Neural progenitor cell (in vitro differentiated cells): ENCODE measurements around the gene BTBD9. TPM values are rescaled to one million over a fixed set of nuclear protein-coding genes. Genes with fewer than 3 reads are reported as not detected.

Experiments
- DNase-seq: peaks from one replicate; pipeline ENCODE4 v3.0.0-alpha.2; 2016; ENCODE audit warnings: low spot score
- H2AFZ ChIP-seq: fragments of 200-600 bp; sonication (generic); replicated peaks from 2 replicates; pipeline ENCODE4 v1.6.1; 2016; ENCODE audit warnings: antibody characterized with exemption
- H3F3A ChIP-seq: fragments of 200-600 bp; sonication (generic); 2 replicates; pipeline ENCODE4 v1.6.1; 2016; ENCODE audit warnings: antibody characterized with exemption, low read depth
- H3K27ac ChIP-seq: fragments of 200-600 bp; sonication (generic); 2 replicates; pipeline ENCODE4 v1.5.1; 2016; ENCODE audit warnings: mild to moderate bottlenecking
- H3K27me3 ChIP-seq: fragments of 200-600 bp; sonication (generic); 2 replicates; pipeline ENCODE4 v1.6.1; 2016; ENCODE audit warnings: mild to moderate bottlenecking, moderate library complexity
- H3K36me3 ChIP-seq: fragments of 200-600 bp; sonication (generic); 2 replicates; pipeline ENCODE4 v1.5.1; 2016
- H3K4me1 ChIP-seq: fragments of 200-600 bp; sonication (generic); 2 replicates; pipeline ENCODE4 v1.6.1; 2016; ENCODE audit warnings: mixed run types
- H3K4me2 ChIP-seq: fragments of 200-600 bp; sonication (generic); 2 replicates; pipeline ENCODE4 v1.6.1; 2016
- H3K4me3 ChIP-seq: fragments of 200-600 bp; sonication (generic); 2 replicates; pipeline ENCODE4 v1.5.1; 2016
- H3K79me2 ChIP-seq: fragments of 200-600 bp; sonication (generic); 2 replicates; pipeline ENCODE4 v1.6.1; 2016; ENCODE audit warnings: low read depth
- H3K9ac ChIP-seq: fragments of 200-600 bp; sonication (generic); 2 replicates; pipeline ENCODE4 v1.6.1; 2016
- H3K9me3 ChIP-seq: fragments of 200-600 bp; sonication (generic); 2 replicates; pipeline ENCODE4 v1.5.1; 2016; ENCODE audit warnings: low read depth
- H4K20me1 ChIP-seq: fragments of 200-600 bp; sonication (generic); 2 replicates; pipeline ENCODE4 v1.6.1; 2016; ENCODE audit warnings: low read depth
- H3K27ac Mint-ChIP-seq: 3 replicates; pipeline ENCODE4 v1.8.0; 2021; ENCODE audit warnings: mixed read lengths
- H3K27me3 Mint-ChIP-seq: 2 replicates; pipeline ENCODE4 v1.8.0; 2022; ENCODE audit warnings: low read depth, mild to moderate bottlenecking, inconsistent platforms, moderate library complexity, mixed read lengths; ENCODE audit not compliant: insufficient read depth
- H3K36me3 Mint-ChIP-seq: 3 replicates; pipeline ENCODE4 v1.8.0; 2021; ENCODE audit warnings: mixed read lengths
- H3K4me1 Mint-ChIP-seq: 3 replicates; pipeline ENCODE4 v1.8.0; 2021; ENCODE audit warnings: mixed read lengths
- H3K4me3 Mint-ChIP-seq: 3 replicates; pipeline ENCODE4 v1.8.0; 2021; ENCODE audit warnings: mild to moderate bottlenecking, moderate library complexity, mixed read lengths
- H3K9me3 Mint-ChIP-seq: 3 replicates; pipeline ENCODE4 v1.8.0; 2020; ENCODE audit warnings: mixed read lengths
- EZH2 ChIP-seq: fragments of 200-600 bp; sonication (generic); IDR thresholded peaks from 2 replicates; pipeline ENCODE4 v1.6.1; 2017; ENCODE audit warnings: antibody characterized with exemption, mild to moderate bottlenecking, moderate library complexity
- EZH2phosphoT487 ChIP-seq: fragments of 200-600 bp; sonication (generic); IDR thresholded peaks from 2 replicates; pipeline ENCODE4 v1.6.1; 2017; ENCODE audit warnings: antibody characterized with exemption
- total RNA-seq: library from RNA; depleted of rRNA; stranded (reverse); fragments of >200 nt; gene quantifications from 2 replicates; pipeline ENCODE4 v1.2.3, GENCODE V29; 2015; ENCODE audit warnings: low replicate concordance
- TF ChIP-seq, protein P1 (sequence below): fragments of 200-600 bp; sonication (generic); IDR thresholded peaks from 2 replicates; pipeline ENCODE4 v1.5.1; 2017; ENCODE audit warnings: antibody characterized with exemption, mild to moderate bottlenecking

Gene BTBD9
- total RNA-seq, 1 donor from 2014 or later: 16.9 TPM

- TF ChIP-seq EZH2 (no peak), EZH2phosphoT487 (no peak)
- TF ChIP-seq, protein P1, sequence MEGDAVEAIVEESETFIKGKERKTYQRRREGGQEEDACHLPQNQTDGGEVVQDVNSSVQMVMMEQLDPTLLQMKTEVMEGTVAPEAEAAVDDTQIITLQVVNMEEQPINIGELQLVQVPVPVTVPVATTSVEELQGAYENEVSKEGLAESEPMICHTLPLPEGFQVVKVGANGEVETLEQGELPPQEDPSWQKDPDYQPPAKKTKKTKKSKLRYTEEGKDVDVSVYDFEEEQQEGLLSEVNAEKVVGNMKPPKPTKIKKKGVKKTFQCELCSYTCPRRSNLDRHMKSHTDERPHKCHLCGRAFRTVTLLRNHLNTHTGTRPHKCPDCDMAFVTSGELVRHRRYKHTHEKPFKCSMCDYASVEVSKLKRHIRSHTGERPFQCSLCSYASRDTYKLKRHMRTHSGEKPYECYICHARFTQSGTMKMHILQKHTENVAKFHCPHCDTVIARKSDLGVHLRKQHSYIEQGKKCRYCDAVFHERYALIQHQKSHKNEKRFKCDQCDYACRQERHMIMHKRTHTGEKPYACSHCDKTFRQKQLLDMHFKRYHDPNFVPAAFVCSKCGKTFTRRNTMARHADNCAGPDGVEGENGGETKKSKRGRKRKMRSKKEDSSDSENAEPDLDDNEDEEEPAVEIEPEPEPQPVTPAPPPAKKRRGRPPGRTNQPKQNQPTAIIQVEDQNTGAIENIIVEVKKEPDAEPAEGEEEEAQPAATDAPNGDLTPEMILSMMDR: no peak
- Mint-ChIP-seq H3K27me3 (peaks cover 3% of the 10 kb centered on the region), H3K27ac (no peak overlapping the region), H3K9me3 (no peaks in the 10 kb centered on the region), H3K36me3 (no peaks in the 10 kb centered on the region), H3K4me1 (peaks cover 9% of the 10 kb centered on the region), H3K4me3 (no peak overlapping the region)
- H3K9me3 ChIP-seq: no peaks in the 10 kb centered on the region
- H3K4me3 ChIP-seq: no peak overlapping the region
- no peaks in the 10 kb centered on the region for H3K4me1 ChIP-seq
- no peaks in the 10 kb centered on the region for H3K79me2 ChIP-seq
- H2AFZ ChIP-seq: no peak overlapping the region
- no peak for DNase-seq
- H3K36me3 ChIP-seq: no peaks in the 10 kb centered on the region
- no peaks in the 10 kb centered on the region for H3K27me3 ChIP-seq
- H4K20me1 ChIP-seq: no peaks in the 10 kb centered on the region
- H3F3A ChIP-seq: no peaks in the 10 kb centered on the region
- no peak overlapping the region for H3K4me2 ChIP-seq
- H3K27ac ChIP-seq: no peak overlapping the region
- H3K9ac ChIP-seq: no peak overlapping the region
These were observed 323.4 kb downstream of the BTBD9 start for GRCh38 chr6:38316099-38316868.

- Mint-ChIP-seq H3K27me3 (no peaks in the 10 kb centered on the region), H3K36me3 (no peaks in the 10 kb centered on the region), H3K4me1 (no peaks in the 10 kb centered on the region), H3K9me3 (no peaks in the 10 kb centered on the region), H3K27ac (no peak overlapping the region), H3K4me3 (no peak overlapping the region)
- no peak overlapping the region for H3K27ac ChIP-seq
- no peaks in the 10 kb centered on the region for H3K27me3 ChIP-seq
- H3K4me3 ChIP-seq: no peak overlapping the region
- H4K20me1 ChIP-seq: no peaks in the 10 kb centered on the region
- no peak for DNase-seq
- H3K79me2 ChIP-seq: no peaks in the 10 kb centered on the region
- H3K4me2 ChIP-seq: no peak overlapping the region
- H2AFZ ChIP-seq: no peak overlapping the region
- H3K9me3 ChIP-seq: no peaks in the 10 kb centered on the region
- no peak overlapping the region for H3K9ac ChIP-seq
- TF ChIP-seq EZH2 (no peak), EZH2phosphoT487 (no peak)
- TF ChIP-seq, protein P1: no peak
- H3F3A ChIP-seq: no peaks in the 10 kb centered on the region
- H3K4me1 ChIP-seq: no peaks in the 10 kb centered on the region
- no peaks in the 10 kb centered on the region for H3K36me3 ChIP-seq
These were observed 328.5 kb downstream of the BTBD9 start for GRCh38 chr6:38311201-38311600.

GRCh38 chr6:38310061-38310460 lies 329.7 kb downstream of the BTBD9 start:
- Histone ChIP-seq H3K79me2 (no peaks in the 10 kb centered on the region), H2AFZ (no peak overlapping the region), H3K36me3 (no peaks in the 10 kb centered on the region), H3K27ac (no peak overlapping the region), H3K4me2 (no peak overlapping the region), H3K27me3 (no peaks in the 10 kb centered on the region), H3K4me1 (no peaks in the 10 kb centered on the region), H3F3A (no peaks in the 10 kb centered on the region), H3K9ac (no peak overlapping the region), H3K9me3 (no peaks in the 10 kb centered on the region), H4K20me1 (no peaks in the 10 kb centered on the region), H3K4me3 (no peak overlapping the region)
- H3K27ac Mint-ChIP-seq: no peak overlapping the region
- H3K4me1 Mint-ChIP-seq: no peaks in the 10 kb centered on the region
- H3K36me3 Mint-ChIP-seq: no peaks in the 10 kb centered on the region
- no peaks in the 10 kb centered on the region for H3K27me3 Mint-ChIP-seq
- no peak for TF ChIP-seq EZH2phosphoT487
- TF ChIP-seq, protein P1: no peak
- no peak for TF ChIP-seq EZH2
- H3K4me3 Mint-ChIP-seq: no peak overlapping the region
- no peak for DNase-seq
- H3K9me3 Mint-ChIP-seq: no peaks in the 10 kb centered on the region
